Activated CD4-positive, alpha-beta T cell treated with anti-CD3 and anti-CD28 coated beads for 1 hour (primary cell): ENCODE measurements around the gene UBE2H.
"Not testable (repeated sequence)": the region's sequence is repeated elsewhere in the genome, so short reads cannot be mapped to it uniquely, and the experiment has no call there.

ENCODE experiments used
- DNase-seq: peaks from one replicate; pipeline ENCODE4 v3.0.0-alpha.2; 2020

The UBE2H gene

GRCh38 chr7:129907122-129907736 is 45.5 kb downstream of the UBE2H start:
- DNase-seq = no peak

- DNase-seq = no peak
Observed at GRCh38 chr7:129906700-129907099, 46.1 kb downstream of the UBE2H start.

- no peak for DNase-seq
Observed at GRCh38 chr7:129903935-129904334, 48.8 kb downstream of the UBE2H start.

GRCh38 chr7:129902788-129903422 is 49.9 kb downstream of the UBE2H start:
- no peak for DNase-seq

- DNase-seq = no peak
Observed at GRCh38 chr7:129898502-129899160, 54.1 kb downstream of the UBE2H start.

GRCh38 chr7:129898007-129898406 is 54.8 kb downstream of the UBE2H start:
- DNase-seq = no peak

- no peak for DNase-seq
Observed at GRCh38 chr7:129896568-129897382, 56.0 kb downstream of the UBE2H start.

GRCh38 chr7:129894184-129894583 is 58.6 kb downstream of the UBE2H start:
- not testable (repeated sequence) for DNase-seq

- no peak for DNase-seq
Observed at GRCh38 chr7:129890090-129890489, 62.7 kb downstream of the UBE2H start.

GRCh38 chr7:129889133-129889844 is 63.5 kb downstream of the UBE2H start:
- no peak for DNase-seq

GRCh38 chr7:129887865-129888264 is 64.9 kb downstream of the UBE2H start:
- no peak for DNase-seq

- DNase-seq = no peak
Observed at GRCh38 chr7:129886818-129887186, 66.0 kb downstream of the UBE2H start.

GRCh38 chr7:129886167-129886817 is 66.5 kb downstream of the UBE2H start:
- DNase-seq = no peak

GRCh38 chr7:129884495-129884894 is 68.3 kb downstream of the UBE2H start:
- DNase-seq = no peak

- no peak for DNase-seq
Observed at GRCh38 chr7:129883151-129883550, 69.6 kb downstream of the UBE2H start.

GRCh38 chr7:129882531-129882930 is 70.2 kb downstream of the UBE2H start:
- DNase-seq = no peak

- DNase-seq = no peak
Observed at GRCh38 chr7:129877146-129877792, 75.5 kb downstream of the UBE2H start.

GRCh38 chr7:129875745-129876411 is 76.9 kb downstream of the UBE2H start:
- no peak for DNase-seq

GRCh38 chr7:129875160-129875559 is 77.6 kb downstream of the UBE2H start:
- DNase-seq = no peak

GRCh38 chr7:129874722-129875121 is 78.0 kb downstream of the UBE2H start:
- no peak for DNase-seq

GRCh38 chr7:129872054-129872453 is 80.7 kb downstream of the UBE2H start:
- DNase-seq = no peak
